A673 (cell line): ENCODE data around the gene MAML3.

Experiments
- EZH2 ChIP-seq: fragments of 200-600 bp; sonication (generic); IDR thresholded peaks from 2 replicates; pipeline ENCODE4 v1.6.1; 2017; ENCODE audit warnings: borderline replicate concordance, low read depth, mild to moderate bottlenecking, mixed read lengths, antibody characterized with exemption, low read length; ENCODE audit not compliant: poor library complexity, severe bottlenecking
- TF ChIP-seq, protein P1 (sequence below): fragments of 300-800, 200-600 bp; sonication (generic); conservative IDR thresholded peaks from 2 replicates; pipeline ENCODE4 v1.5.1; 2017; ENCODE audit warnings: low read depth, mild to moderate bottlenecking, antibody characterized with exemption, low read length, moderate library complexity, mixed read lengths

DNA sequence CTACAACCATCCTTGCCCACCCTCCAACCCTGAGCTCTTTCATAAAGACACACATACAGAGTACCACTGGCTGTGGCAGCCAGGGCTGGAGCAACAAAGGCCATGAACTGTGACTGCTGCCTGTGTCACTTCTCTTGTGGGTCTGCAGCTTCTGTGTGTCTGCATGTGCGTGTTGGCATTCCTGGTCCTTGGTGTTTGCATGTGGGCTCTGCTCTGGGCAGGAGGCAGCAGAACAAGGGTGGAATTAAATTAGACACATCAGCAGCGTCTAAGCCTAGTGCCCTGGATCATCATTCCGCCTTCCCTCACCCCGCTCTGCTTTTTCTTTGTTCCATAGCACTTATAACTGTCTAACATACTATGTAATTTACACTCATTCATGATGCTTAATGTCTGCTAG, 330.6 kb downstream of the MAML3 start:
- TF ChIP-seq, protein P1, sequence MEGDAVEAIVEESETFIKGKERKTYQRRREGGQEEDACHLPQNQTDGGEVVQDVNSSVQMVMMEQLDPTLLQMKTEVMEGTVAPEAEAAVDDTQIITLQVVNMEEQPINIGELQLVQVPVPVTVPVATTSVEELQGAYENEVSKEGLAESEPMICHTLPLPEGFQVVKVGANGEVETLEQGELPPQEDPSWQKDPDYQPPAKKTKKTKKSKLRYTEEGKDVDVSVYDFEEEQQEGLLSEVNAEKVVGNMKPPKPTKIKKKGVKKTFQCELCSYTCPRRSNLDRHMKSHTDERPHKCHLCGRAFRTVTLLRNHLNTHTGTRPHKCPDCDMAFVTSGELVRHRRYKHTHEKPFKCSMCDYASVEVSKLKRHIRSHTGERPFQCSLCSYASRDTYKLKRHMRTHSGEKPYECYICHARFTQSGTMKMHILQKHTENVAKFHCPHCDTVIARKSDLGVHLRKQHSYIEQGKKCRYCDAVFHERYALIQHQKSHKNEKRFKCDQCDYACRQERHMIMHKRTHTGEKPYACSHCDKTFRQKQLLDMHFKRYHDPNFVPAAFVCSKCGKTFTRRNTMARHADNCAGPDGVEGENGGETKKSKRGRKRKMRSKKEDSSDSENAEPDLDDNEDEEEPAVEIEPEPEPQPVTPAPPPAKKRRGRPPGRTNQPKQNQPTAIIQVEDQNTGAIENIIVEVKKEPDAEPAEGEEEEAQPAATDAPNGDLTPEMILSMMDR = no peak
- TF ChIP-seq EZH2 = no peak
